Sigmoid colon (tissue), 4 donors: Measurements from ENCODE around the gene PRKCA.

Source experiments
- EP300 ChIP-seq, 4 donors: sonication (generic); formaldehyde crosslinking; IDR thresholded peaks; one replicate each; pipeline ENCODE4 v1.6.1; 2017; ENCODE audit warnings: antibody characterized with exemption in 4 of 4
- POLR2A ChIP-seq, 2 donors: fragments of 450-650 bp; IDR thresholded peaks; one replicate each; pipeline ENCODE4 v1.6.1; 2016; ENCODE audit warnings: antibody characterized with exemption in 2 of 2, mild to moderate bottlenecking in 2 of 2, moderate library complexity in 2 of 2
- TF ChIP-seq, protein P1 (sequence below), 4 experiments: fragments of 450-650 bp in 3 of 4; fragments of 200-600 bp in 1 of 4; IDR thresholded peaks; one replicate each; pipeline ENCODE4 v1.5.1; 2016 to 2019; ENCODE audit warnings: antibody characterized with exemption in 4 of 4, mild to moderate bottlenecking in 3 of 4, moderate library complexity in 2 of 4

DNA sequence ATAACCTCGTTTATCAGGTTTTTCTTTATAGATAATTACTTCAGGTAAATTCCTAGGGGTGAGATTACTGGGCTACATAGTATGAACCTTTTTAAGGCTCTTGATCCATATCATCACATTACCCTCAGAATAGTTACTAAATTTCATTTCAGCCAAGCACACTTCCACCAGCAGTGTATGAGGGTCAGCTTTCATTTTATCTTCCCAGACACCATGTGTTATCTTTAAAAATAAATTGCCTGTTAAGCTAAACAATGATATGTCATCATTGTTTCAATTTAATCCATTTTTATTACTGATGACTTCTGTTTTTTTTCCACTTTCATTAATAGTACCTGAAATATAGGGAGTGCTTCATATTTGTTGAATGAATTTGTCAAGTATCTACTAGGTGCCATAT, 33.4 kb downstream of the PRKCA start:
- TF ChIP-seq, protein P1, sequence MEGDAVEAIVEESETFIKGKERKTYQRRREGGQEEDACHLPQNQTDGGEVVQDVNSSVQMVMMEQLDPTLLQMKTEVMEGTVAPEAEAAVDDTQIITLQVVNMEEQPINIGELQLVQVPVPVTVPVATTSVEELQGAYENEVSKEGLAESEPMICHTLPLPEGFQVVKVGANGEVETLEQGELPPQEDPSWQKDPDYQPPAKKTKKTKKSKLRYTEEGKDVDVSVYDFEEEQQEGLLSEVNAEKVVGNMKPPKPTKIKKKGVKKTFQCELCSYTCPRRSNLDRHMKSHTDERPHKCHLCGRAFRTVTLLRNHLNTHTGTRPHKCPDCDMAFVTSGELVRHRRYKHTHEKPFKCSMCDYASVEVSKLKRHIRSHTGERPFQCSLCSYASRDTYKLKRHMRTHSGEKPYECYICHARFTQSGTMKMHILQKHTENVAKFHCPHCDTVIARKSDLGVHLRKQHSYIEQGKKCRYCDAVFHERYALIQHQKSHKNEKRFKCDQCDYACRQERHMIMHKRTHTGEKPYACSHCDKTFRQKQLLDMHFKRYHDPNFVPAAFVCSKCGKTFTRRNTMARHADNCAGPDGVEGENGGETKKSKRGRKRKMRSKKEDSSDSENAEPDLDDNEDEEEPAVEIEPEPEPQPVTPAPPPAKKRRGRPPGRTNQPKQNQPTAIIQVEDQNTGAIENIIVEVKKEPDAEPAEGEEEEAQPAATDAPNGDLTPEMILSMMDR (IDR thresholded peaks at IDR 0.05) = no peak
- TF ChIP-seq POLR2A (IDR thresholded peaks at IDR 0.05) (no peak), EP300 (IDR thresholded peaks at IDR 0.05) (no peak)
